ENCODE results near the gene CLCN1. TPM values are rescaled to one million over a fixed set of nuclear protein-coding genes. Genes with fewer than 3 reads are reported as not detected.
"Not testable (repeated sequence)": the region's sequence is repeated elsewhere in the genome, so short reads cannot be mapped to it uniquely, and the experiment has no call there.

The CLCN1 gene
- polyA plus RNA-seq, 1 donor = 2.5 TPM

DNA sequence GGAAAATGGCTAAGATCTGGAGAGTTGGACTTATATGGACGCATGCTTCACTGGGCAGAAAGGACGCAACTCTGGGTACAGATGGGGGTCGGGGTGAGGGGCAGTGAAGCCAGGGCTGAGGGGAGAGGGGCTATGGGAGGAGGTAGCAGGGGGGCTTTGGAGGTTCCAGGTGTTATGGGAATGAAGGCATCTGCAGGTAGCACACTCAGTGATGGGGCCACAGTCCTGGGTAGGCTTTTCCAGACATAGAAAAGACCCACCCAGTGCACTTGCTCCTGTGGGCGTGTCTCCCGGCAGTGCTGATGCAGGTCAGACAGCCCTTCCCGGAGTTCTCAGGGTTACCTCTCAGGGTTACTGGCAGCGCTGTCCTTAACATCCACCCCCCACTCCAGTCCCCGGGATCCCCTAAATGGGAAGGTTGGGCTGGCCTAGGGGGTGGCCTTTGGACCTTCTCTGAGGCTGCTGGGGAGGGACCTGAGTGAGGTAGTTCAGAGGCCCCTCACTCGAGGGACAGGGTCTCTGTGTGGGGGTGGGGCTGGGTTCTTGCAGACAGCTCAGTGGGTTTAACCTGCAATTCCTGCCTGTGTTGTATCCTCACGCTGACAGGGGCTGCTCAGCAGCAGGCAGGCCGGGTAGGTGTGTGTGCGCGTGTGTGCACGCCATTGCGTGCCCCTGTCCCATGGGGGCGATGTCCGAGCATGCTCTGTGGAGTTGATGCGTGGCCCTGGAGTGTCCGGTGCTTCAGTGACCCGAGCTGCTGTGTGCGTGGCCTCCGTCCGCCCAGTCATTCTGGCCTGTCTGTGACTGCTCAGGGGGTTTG, 71.5 kb downstream of the CLCN1 start:
- no peak for DNase-seq

DNA sequence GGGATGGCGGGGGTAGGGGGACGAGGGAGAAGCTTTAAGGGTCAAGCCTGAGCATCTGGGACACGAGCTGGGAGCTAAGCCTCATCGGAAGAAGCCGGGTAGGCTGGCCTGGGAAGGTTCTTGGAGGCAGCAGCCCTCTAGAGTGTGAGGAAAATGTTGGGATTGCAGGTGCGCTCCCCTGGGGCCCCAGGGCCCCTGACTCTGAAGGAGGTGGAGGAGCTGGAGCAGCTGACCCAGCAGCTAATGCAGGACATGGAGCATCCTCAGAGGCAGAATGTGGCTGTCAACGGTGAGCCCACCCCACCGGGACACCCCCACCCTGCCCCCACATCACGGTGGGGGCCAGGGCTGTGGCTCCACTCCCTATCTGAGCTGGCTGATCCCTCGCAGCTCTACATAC, 72.1 kb downstream of the CLCN1 start:
- no peak for DNase-seq

DNA sequence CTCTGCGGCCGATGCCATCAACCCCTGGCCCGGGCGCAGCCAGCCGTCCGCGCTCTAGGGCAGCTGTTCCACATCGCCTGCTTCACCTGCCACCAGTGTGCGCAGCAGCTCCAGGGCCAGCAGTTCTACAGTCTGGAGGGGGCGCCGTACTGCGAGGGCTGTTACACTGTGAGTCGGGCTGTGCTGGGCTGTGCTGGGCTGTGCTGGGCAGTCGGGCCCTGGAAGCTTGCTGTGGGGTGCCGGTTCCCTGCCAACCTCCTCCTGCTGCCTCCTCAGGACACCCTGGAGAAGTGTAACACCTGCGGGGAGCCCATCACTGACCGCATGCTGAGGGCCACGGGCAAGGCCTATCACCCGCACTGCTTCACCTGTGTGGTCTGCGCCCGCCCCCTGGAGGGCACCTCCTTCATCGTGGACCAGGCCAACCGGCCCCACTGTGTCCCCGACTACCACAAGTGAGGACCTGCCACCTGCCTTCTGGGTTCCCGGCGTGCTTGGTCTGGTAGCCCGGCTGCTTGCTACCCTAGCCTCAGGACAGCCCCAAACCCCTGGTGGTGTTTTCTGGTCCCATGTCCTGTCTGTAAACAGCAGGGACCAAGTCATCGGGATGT, 72.7 kb downstream of the CLCN1 start:
- DNase-seq = no peak

- no peak for DNase-seq
Observed at GRCh38 chr7:143389316-143390103, 73.6 kb downstream of the CLCN1 start.

GRCh38 chr7:143390104-143390772, 74.3 kb downstream of the CLCN1 start:
- no peak for DNase-seq

DNA sequence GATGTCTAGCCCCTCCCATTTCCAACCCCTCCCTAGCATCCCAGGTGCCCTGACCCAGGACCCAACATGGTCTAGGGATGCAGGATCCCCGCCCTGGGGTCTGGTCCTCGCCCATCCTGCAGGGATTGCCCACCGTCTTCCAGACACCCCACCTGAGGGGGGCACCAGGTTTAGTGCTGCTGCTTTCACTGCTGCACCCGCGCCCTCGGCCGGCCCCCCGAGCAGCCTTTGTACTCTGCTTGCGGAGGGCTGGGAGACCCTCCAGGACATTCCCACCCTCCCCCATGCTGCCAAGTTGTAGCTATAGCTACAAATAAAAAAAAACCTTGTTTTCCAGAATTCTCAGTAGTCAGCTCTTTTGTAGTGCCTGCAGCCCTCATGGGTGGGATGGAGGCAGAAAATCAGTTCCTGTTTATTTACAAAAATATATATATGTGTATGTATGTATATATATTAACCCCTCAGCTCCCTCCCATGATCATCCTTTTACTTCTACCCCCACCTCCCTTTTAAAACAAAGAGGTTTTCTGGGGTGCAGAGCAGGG, 74.9 kb downstream of the CLCN1 start:
- DNase-seq = no peak

- DNase-seq = peak; percentile 49
Observed at GRCh38 chr7:143391462-143392404, 75.8 kb downstream of the CLCN1 start.

DNA sequence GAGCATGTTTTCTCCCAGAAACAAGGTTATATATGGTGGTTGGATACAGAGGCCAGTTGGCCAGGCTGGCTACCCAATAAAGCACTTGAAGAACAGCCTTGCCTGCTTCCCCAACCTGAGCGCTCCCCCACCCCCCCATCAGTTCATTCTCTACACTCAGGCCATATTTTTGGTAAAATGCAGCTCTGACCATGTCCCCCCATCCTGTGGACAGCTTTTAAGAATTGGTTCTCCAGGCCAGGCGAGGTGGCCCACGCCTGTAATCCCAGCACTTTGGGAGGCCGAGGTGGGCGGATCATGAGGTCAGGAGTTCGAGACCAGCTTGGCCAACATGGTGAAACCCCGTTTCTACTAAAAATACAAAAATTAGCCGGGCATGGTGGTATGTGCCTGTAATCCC, 76.5 kb downstream of the CLCN1 start:
- not testable (repeated sequence) for DNase-seq

DNA sequence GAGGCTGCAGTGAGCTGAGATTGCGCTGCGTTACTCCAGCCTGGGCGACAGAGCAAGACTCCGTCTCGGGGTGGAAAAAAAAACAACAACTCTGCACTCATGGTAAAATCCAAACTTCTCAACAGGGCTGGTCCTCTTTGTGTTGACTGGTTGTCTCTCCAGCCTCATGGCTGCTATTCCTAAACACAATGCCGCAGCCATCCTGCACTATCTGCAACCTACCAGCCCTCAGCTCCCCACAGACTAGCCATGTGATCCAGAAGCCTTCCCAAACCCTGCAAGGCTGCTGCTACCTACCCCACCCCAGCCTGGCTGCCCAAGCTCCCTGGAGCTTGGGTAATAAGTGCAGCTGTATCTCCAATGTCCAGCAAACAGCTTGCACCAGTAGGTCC, 77.0 kb downstream of the CLCN1 start:
- no peak for DNase-seq

GRCh38 chr7:143393267-143394041, 77.5 kb downstream of the CLCN1 start:
- DNase-seq = no peak

DNA sequence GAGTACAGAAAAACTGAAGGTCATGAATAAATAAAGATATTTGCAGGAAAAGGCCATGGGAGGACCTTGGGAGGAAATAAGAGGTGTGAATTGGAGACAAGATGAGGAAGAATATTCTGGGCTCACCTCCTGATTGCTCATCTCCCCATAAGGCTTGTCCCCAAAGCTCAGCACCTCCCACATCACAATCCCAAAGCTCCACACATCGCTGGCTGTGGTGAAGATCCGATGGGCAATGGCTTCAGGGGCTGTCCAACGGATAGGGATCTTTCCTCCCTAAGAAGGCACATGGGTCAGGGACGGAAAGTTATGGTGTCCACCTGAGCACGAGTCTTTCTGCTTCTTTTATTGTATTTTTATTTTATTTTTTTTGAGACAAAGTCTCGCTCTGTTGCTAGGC, 78.2 kb downstream of the CLCN1 start:
- DNase-seq = no peak

DNA sequence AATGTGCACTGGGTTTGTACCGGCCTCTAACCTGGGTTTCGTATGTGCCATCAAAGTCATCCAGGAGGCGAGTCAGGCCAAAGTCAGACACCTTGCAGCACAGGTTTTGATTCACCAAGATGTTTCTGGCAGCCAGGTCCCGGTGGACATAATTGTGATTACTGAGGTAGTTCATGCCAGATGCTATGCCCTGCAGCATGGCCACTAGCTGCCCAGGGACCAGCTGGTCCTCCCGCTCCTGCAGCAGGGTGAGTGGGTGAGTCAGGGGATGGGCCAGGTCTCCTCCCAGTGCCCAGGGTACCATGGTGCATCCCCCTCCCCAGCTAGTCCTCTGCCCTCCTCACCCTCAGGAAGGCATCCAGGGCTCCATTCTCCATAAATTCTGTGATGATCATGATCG, 78.9 kb downstream of the CLCN1 start:
- no peak for DNase-seq

DNA sequence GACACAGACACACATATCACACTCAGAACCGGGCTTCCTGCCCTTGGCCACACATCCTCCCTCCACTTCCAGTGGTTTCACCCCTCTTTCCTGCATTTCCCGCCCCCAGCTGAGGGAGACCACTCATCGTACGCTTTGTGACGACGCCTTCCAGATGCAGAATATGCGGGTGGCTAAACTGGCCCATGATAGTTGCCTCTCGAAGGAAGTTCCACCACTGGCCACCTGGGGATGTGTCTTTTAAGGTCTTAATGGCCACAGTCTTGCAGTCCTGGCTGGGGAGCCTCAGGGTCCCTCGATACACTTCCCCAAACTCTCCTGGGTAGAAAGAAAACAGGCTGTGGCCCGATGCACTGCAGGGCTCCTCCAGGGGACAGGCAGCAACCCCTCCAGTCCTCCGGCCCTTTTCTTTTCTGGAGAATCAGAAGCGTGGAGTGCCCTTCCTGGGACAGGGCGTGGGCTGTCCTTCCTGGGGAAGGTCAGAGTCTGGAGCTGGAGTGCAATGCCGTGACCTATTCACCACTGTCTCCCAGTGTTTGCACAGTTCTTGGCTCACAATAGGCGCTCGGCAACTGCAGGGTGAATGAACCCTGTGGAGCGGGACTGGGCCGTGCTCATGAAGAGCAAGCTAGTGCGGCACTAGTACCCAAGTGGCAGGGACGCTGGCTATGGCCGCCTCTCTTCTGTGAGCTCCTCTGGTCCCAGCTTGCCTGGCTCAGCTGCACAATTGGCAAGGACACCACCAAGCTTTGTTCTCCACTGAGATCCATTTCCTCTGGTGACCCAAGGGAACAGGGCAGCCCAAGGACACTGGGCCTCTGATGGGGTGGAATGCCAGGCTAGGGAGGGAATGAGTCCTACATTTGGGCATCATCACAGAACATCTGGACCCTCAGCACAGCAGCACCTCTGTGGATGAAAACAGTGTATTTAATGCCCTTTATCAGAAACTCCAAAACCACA, 79.6 kb downstream of the CLCN1 start:
- no peak for DNase-seq

DNA sequence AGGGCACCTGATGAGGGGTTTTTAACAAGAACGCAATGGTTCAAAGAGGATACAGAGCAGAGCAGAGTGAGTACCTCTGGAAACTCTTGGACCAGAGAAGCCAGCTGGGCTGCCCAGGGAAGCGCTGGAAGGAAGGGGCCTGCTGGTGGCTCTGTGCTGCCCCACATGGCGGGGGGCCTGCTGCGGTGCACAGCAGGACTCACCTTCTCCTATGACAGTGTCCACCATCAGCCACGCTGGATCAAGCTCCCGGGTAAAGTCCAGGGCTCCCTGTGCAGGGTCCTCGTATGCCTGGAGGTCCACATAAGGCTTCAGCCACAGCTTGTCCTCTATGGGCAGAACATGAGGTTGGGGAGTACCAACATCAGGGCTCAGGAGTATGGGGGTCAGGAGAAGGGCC, 80.3 kb downstream of the CLCN1 start:
- no peak for DNase-seq

- no peak for DNase-seq
Observed at GRCh38 chr7:143396625-143397556, 81.0 kb downstream of the CLCN1 start.

GRCh38 chr7:143397710-143398530, 82.0 kb downstream of the CLCN1 start:
- no peak for DNase-seq

- DNase-seq = no peak
Observed at GRCh38 chr7:143398616-143399015, 82.7 kb downstream of the CLCN1 start.
